GM18861 (cell line): ENCODE measurements around the gene CDH13.
A peak's percentile ranks its signal among the peaks of the same experiment; 100 is the strongest.

ENCODE experiments used
- ATAC-seq: cut with Tn5 transposase; IDR thresholded peaks from one replicate; pipeline ENCODE4 v1.9.1; 2021; ENCODE audit not compliant: unreplicated experiment

Gene CDH13

DNA sequence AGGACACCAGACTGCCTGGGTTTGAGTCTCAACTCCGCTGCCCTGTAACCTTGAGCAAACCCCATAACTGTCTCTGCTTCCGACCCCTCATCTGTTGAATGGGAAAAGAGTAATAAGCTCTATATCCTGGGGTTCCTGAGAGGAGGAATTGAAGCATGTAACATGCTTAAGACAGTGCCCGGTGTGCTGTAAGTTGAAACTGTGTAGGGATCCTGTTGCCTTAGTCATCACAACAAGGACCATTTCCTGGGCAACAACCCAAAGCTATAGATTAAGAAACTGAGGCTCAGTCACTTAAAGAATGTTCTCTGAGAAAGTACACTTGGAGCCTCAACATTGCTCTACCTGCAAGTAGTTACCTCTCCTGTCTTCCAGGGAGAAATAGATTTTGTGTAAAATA is 23.0 kb downstream of the CDH13 start:
- no peak for ATAC-seq

DNA sequence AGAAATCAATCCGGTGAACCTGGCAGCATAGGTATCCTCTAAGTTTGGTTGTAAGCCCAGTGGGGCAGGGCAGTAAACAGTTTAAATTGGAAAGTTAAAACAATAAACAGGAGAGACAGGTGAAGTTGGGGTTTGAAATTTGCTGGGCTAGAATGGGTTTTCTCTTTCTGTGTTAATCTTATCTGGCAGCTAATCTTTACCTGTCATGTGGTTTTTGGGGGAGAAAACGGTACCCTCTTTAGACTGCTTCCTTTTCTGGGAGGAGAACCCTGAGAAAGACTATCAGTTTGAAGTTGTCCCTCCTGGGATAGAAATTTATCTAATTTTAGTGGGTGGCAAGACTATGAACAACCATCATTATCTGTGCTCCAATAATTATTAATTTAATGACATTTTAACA is 24.0 kb downstream of the CDH13 start:
- ATAC-seq: no peak

DNA sequence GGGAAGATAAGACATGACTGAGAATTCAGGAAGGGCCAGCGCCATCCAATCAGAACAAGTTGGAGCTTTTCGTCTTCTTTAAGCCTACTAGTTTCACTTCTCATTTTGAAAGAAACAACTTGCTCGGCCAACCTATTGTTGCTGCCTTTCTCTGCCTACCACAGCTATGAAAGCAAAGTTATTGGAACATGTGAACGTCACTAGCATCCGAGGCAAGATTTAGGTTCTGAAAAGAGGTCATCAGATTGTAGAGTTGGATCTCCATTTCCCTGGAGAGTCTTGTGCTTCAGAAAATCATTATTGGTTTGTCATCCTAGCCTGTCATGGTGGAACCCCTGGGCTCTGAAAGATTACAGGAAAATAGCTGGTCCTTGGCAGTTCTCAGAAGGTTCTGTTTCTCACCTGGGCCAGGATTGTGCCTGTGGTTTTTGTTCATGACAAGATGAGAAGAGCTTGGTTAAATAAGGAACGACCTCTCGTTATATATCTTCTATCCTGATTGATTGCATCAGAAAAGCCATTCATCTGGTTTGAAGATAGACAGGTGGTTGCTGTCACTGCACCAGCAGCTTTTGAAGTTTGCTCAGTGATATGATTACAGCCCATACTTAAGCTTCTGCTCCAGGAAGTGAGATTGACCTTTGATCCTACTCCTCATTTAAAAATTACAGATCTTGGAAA is 25.3 kb downstream of the CDH13 start:
- ATAC-seq: peak; percentile 50

DNA sequence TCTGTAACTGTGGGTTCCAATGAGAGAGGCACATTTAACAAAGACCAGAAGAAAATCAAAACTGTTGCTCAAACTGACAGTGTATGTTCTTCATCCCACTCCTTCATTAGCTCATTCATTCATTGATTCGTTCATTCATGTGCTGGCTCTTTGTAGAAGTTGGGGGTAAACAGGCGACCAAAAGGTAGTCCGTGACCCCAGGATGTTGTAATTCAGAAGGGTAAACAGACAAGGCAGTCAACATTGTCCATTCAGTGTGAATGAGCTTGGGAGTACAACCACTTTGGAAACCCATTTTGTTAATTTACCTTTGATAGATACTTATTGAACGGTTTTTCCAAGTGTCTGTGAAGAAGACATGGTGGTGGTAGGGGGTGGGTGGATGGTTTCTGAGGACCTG is 26.1 kb downstream of the CDH13 start:
- no peak for ATAC-seq

DNA sequence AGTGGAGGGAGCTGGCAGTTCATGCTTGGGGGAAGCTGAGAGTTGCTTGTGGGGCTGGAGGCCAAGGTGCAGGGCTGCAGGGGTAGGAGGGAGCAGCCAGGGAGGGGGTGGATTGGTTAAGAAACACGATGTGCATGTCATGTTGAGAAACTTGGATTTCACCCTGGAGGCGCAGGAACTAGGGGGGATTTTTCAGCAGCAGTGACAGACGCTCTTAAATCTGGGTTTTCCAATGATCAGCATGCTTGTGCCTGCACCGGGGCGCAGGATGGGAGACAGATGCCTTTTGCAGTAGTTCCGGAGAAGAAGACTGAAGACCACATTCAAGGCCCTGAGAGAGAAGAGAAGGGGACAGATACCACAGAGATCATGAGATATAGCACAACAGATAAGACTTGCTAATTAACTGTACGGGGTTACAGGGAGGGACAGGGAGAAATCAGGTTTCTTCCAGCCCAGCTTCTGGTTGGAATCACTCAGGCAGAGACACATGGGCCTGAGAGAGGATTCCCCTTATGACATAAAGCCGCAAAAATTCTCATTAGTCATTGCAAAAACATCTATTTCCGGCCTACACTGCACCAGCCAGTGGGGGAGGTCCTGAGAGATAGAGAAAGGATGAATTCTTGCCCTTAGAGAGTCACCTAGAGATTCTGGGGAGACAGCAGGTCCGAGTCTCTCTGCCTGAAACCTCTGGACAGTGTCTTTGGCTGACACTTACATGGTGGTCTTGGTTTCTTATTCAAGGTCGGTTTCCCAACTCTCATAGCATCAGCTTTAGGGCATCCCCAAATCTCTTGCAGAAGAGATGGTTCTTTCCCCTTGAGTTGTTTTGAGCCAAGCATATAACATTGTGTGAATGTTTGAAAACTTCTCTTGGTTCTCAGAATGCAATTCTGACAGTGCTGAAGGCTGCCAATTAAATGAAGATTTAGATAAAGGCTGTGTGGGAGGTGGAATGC is 27.1 kb downstream of the CDH13 start:
- peak; percentile 78 for ATAC-seq

DNA sequence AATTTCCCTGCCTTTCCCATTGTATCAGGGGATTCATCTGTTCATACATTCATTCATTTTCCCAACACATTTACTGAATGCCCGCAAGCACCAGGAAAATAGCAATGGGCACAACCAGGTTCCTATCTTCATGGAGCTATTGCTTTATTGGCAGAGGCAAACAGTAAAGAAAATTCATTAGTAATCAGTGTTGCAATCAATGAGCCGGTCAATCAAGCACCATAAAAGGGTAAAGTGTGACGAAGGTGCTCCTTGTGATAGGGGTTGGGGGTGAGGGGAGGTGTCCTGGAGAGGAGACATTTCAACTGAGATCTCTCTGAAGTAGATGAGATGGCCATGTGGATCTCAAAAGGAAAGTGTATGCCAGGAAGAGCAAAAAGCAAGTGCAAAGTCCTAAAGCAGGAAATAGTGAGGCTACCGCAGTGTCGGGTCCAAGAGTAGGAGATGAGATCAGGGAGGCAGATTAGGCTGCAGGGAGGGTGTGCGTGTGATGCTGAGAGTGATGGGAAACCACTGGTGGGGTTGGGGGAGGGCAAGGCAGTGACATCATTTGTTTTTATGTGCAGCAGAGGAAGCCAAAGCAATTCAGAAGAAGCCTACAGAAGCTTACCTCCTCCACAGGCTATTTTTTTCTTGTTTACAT is 28.4 kb downstream of the CDH13 start:
- no peak for ATAC-seq

DNA sequence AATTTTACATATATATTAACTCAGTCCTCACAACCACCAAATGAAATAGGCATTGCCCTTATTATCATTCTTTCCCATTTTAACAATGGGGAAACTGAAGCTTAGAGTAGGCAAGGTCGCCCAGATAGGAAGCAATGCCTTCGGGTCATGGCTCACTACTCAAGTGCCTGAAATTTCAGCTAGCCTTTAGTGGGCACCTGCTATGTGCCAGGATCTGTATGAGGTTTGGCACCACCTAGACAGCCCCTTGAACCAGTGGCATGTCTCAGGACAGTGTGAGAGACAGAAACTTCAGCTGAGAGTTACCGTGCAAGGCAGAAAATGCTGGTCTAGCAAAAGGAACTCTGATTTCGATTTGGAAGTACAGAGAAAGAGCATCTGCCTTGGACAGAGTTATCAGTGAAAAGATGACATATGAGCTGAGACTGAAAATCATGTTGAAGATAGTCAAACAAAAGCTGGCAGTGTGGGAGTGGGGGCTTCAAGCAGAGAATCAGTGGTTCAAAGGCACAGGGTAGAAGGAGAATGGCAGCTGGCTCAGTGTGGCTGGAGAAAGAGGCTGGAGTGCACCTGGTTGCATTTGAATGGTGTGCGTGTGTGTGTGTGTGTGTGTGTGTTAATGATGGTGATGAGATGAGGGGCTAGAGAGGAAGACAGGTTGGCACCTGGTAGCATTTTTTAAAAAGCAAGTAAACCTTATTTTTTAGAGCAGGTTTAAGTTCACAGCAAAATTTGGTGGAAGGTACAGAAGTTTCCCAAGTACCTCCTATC is 29.1 kb downstream of the CDH13 start:
- no peak for ATAC-seq

DNA sequence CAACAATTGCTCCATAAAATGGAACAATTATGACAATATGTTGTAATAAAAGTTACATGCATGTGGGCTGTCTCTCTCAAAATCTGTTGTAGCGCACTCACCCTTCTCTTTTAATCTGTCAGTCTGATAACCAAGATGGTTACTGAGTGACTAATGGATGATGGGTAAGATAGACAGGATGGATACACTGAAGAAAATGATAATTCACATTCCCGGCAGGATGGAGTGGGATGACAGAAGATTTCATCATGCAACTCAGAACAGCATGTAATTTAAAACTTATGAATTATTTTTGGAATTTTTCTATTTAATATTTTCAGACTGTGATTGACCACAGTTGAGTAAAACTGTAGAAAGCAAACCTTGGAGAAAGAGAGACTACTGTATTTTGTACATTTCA is 30.5 kb downstream of the CDH13 start:
- no peak for ATAC-seq

DNA sequence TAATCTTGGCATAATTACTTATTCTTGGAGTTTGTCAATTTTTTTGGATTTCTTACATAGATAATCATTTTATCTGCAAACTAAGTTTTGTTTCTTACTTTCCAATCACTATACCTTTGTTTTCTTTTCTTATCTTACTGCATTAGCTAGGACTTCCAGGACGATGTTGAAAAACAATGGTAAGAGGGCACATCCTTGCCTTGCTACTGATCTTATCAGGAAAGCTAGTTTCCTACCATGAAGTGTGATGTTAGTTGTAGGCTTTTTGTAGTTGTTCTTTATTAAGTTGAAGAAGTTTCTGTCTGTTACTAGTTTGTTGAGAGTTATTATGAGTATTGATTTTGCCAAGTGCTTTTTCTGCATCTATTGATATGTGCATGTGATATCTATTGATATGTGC is 31.0 kb downstream of the CDH13 start:
- ATAC-seq: no peak

DNA sequence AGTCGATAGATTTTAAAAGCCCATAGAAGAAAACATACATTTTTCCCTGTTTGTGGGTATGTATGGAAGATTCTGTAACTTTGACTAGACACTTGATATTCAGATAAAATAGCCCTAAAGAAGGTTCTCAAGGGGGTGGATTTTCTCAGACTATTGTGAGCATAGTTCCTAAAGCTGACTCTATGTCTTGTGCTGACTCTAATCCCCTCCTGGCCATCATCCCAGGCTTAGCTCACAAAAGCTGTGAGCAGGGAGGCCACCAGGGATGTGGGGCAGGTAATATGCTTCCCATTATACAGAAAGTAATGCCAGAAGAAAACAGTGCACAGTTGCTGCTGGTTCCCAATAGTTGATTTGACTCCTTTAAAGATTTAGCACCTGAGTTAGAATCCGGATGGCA is 32.0 kb downstream of the CDH13 start:
- ATAC-seq: no peak

DNA sequence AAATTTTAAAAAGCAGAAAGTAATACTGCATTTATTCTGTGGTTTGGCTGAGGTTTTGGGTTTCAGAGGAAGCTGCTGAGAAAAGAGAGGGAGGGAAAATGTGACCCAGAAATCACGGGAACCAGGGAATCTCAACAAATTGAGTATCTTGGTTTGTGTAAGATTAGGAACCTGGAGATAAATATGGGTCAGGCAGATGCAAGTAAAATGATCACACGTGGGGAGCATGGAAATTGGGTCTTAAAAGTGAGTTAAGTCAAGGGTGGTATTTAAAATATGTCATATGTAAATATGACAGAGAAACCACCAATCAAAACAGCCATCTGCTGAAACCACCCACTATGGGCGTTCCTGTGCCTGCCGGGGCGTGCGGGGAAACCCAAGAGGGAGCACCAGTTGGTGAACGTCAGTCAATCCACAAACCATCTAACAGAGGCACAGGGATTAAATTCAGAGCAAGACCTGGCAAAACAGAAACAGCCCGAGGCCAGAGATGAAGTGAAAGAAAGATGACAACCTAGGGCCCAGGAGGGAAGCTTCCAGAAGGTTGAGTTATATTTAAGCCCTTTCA is 33.4 kb downstream of the CDH13 start:
- no peak for ATAC-seq

DNA sequence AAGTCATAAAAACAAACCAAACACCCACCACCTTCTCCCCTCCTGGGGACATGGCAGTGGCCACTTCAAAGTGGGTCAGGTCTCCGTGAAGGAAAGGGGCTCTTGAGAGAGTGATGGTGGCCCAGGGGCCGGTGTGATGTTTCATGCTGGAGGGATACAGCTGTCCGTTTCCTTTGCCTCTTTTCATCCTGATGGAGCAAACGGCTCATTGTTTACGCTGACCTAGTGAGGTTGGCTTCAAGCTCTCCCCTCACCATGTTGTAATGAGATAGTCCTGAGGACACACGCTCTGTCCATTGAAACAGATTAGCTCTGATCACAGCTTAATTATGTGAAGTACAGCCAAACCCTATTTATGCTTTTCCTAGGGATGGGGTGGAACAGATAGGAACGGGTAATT is 34.2 kb downstream of the CDH13 start:
- no peak for ATAC-seq

DNA sequence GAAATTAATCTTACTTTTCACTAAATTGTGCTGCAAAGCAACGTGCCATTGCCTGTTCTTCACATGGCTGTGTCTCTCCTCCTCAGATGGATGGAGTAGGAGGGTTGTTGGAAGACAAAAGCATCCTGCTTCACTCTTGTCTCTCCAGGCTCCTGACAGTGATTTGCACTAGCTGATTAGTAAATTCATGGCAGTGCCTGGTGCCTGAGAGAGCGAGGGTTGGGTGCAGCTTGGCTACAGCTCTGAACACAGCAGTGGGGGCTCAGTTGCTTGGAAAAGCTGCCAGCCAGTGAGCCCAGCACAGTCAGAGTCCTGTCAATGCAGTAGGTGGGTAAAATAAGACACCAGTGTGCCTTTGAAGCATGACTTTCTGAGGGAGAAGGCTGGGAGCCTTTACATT is 37.4 kb downstream of the CDH13 start:
- no peak for ATAC-seq

DNA sequence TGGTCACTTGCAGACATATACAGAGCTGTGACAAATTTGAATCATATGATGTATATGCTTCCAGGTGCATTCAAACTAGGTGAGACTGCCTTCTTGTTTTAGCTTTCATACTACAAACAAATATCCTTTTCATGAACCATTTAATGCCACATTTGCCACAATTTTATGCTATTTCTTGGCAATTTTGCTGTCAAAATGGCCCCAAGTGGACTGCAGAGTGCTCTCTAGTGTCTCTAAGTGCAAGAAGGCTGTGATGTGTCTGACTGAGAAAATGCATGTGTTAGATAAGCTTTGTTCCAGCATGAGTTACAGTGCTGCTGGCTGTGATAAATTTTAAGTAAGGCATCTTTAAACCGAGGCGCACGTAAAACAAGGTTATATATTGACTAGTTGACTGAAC is 38.3 kb downstream of the CDH13 start:
- ATAC-seq: no peak

DNA sequence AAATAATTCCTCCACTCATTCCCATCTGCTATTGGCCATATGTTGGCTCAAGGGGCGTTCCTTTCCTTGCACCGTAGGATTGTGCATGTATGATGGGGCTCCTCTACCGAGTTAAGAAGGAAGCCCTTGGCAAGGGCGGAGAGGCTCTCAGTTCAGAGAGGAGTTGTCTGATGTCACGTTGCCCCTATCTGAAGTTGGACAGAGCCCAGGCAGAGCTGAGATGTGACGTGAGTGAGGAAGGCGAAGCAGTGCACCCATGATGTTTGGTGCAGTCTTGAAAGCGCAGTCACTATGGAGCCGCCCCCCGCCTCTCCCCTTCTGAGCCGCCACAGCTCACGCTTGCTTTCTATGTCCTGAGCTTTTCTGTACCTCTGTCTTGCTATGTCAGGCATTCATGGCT is 40.7 kb downstream of the CDH13 start:
- ATAC-seq: no peak

DNA sequence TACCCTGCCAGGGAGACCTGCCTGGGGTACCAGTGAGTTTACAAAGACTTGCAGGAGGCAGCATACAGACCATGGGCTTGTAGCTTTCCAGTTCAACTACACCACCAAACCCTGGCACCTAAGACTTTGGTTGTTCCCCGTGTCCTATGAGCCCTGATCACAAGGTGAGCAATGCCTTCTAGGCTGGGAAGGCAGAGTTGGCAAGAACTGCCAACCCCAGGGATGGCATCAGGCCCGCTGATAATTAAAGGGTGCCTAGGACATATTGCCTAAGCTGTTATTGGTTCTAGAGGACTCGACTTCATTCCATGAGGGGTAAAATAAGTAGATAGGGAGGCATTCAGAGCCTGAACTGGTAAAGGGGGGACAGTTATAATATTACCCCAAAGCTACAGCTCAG is 41.3 kb downstream of the CDH13 start:
- no peak for ATAC-seq

DNA sequence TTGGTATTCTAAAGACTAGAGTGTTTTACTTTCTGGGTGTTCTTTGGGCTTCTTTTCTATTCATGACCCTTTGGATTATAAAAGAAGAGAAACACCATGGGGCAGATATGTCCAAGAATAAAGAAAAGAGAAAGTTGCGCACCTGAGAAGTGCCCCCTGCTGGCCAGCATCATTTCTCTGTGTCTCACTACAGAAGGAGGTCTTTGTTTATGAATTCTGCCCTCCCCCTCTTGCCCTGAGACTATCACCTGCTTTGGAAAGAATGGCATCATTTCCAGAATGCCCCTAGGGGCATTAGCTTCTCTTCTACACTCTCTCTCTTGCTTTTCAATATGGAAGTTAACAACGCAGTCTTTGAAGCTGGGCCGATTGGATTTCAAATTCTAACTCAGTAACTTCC is 45.0 kb downstream of the CDH13 start:
- ATAC-seq: no peak

DNA sequence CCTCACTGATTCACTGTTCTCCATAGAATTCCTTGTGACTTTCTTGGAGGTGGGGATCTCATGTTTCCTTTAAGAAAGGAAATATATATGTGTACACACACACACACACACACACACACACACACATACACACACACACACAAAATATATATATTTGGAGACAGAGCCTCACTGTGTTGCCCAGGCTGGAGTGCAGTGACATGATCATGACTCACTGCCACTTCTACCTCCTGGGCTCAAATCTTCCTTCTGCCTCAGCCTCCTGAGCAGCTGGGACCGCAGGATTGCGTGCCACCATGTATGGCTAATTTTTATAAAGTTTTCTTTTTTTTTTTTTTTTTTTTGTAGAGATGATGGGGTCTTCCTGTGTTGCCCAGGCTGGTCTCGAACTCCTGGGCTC is 45.9 kb downstream of the CDH13 start:
- ATAC-seq: no peak

DNA sequence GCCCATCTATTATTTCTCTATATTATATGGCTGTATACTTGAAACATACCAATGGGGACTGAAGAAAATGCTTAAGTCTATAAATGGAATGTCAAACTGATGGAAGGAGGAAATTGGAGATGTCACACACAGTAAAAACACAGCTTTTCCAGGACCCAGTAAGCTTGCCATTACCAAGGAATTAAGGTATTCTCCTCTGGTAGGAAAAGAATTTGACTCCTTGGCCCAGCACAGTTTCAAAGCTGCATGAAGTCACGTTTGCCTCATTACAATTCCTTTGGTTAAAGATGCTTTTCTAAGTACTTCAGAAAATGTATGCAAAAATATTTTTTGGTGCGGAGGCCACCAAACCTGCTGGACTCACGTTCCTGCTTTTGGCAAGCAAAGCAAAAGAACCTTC is 48.5 kb downstream of the CDH13 start:
- ATAC-seq: no peak

DNA sequence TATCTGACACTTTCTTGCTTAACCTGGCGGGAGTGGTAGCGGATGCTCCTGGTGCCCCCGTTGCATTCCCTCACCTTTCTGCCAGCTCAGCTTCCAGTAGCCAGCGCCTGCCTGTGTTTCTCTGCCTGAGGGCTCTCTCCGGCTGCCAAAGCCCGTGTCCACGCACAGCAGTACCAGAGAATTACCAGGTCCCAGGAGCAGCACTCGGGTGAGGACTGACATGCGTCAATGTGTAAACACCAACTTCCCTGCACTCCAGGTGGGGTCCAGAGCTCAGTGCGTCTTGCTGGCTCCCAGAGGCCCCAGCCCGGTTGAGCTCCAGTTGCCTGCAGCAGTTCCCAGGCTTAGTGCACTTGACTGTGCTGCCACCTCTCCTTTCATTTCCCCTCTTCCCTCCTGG is 54.8 kb downstream of the CDH13 start:
- ATAC-seq: no peak

DNA sequence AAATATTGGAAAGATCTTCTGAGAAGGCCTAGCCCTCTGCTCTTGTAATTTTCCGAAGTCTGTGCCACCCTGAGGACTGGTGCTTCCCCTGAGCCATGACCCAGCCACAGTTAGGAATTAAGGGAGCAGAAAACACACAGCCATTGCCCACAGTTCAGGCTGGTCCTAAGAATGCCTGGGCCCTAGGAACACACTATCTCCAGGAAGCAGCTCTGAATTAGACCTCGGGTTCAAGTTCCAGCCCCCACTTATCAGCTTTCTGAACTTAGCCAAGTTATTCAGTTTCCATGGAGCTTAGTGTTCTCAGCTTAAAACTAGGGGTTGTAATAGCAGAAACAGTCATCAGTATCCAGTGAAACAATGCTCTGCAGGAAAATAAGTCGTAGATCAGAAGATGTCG is 56.0 kb downstream of the CDH13 start:
- no peak for ATAC-seq
